HL-60 (cell line): Measurements from ENCODE around the gene DAZAP1.

Experiments
- DNase-seq, 2 experiments: peaks; one replicate each; pipeline ENCODE4 v3.0.0-alpha.2; 2010 to 2020; ENCODE audit warnings: low read depth in 1 of 2, low spot score in 1 of 2
- H3K27ac ChIP-seq: fragments of 250-450 bp; sonication (Bioruptor Pico); replicated peaks from 2 replicates; pipeline ENCODE4 v1.5.1; 2020; ENCODE audit warnings: mild to moderate bottlenecking, moderate library complexity
- H3K27me3 ChIP-seq: fragments of 250-450 bp; sonication (Bioruptor Pico); 2 replicates; pipeline ENCODE4 v1.5.1; 2021; ENCODE audit warnings: mild to moderate bottlenecking, moderate library complexity; ENCODE audit not compliant: insufficient read depth, poor library complexity, severe bottlenecking
- H3K4me3 ChIP-seq: replicated peaks from 2 replicates; pipeline ENCODE4 v1.5.1; 2011; ENCODE audit warnings: mild to moderate bottlenecking, control low read depth, low read length; ENCODE audit not compliant: insufficient read depth
- GABPA ChIP-seq: IDR thresholded peaks from 2 replicates; pipeline ENCODE4 v1.6.1; 2012; ENCODE audit warnings: low read depth
- POLR2AphosphoS5 ChIP-seq: IDR thresholded peaks from 2 replicates; pipeline ENCODE4 v1.6.1; 2012; ENCODE audit warnings: low read depth
- SPI1 ChIP-seq: IDR thresholded peaks from 2 replicates; pipeline ENCODE4 v1.6.1; 2012; ENCODE audit warnings: low read depth, mild to moderate bottlenecking, borderline replicate concordance
- TF ChIP-seq, protein P1 (sequence below): IDR thresholded peaks from 2 replicates; pipeline ENCODE4 v1.6.1; 2012; ENCODE audit warnings: low read depth; ENCODE audit not compliant: insufficient replicate concordance
- TF ChIP-seq, protein P2 (sequence below): IDR thresholded peaks from one replicate; pipeline ENCODE4 v1.5.1; 2011; ENCODE audit warnings: low read length, control low read depth, inconsistent platforms; ENCODE audit not compliant: insufficient read depth

DAZAP1 gene

DNA sequence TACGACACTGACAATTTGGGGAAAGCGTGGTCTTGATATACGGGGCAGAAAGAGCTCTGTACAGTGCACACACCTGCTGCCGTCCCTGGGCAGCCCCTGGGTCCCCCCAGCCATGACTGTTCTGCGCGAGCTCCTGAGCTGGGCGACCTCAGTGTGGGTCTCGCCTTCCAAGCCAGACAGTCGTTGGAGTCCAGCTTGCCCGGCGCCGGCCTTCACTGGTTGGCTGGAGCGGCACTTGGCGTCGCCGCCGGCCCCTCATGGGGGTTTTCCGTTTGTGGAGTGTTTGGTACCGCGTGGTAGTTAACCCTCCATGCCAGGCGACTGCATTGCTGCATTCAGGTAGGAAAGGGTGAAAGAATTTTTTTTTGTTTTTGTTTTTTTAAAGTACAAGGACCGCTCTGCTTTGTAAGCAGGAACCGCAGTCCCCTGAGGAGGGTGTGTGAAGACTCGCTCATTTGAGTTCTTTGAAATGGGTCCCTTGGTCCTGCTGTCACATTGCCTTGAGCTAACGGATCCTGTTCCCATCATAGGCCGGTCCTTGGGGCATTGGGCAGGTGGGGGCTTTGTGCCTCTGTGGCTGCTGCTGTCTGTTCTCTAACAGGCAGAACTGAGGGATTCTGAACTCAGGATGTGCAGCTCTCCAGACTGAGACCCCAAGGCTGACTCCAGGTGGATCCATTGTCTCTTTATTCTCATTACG, 20.0 kb downstream of the DAZAP1 start:
- no peak for DNase-seq
- no peaks in the 10 kb centered on the region for H3K27me3 ChIP-seq
- TF ChIP-seq SPI1 (no peak), POLR2AphosphoS5 (no peak)
- no peak overlapping the region for H3K27ac ChIP-seq
- H3K4me3 ChIP-seq = no peak overlapping the region

DNA sequence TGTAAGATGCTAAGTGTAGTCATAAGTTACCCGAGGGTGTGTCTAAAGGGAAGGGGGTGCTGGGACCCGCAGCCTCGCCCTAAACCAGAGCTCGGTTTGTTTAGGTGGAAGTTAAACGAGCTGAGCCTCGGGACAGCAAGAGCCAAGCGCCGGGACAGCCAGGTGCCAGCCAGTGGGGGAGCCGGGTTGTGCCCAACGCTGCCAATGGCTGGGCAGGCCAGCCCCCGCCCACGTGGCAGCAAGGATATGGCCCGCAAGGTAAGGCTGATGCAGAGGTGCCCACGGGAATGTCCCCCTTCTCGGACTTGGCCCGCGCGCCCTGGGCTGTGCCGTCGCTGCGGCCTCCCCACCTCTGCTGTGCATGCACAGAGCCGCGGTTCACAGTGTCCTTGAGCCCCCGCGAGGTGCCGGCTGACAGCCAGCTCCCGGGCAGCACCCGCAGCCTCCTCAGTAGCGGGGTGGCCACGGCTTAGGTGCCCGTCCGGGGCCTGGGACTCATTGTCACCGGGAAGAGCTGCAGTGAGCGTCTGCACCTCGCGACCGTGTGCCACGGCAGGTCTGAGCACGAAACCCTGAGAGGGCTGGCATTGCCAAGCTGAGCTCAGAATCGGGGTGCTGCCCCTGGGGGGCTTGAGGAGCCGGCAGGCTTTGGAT, 21.5 kb downstream of the DAZAP1 start:
- H3K27ac ChIP-seq = no peak overlapping the region
- no peak overlapping the region for H3K4me3 ChIP-seq
- no peak for DNase-seq
- TF ChIP-seq POLR2AphosphoS5 (no peak; the same call in 1 of the 2 replicates), GABPA (no peak), SPI1 (no peak)
- TF ChIP-seq, protein P1, sequence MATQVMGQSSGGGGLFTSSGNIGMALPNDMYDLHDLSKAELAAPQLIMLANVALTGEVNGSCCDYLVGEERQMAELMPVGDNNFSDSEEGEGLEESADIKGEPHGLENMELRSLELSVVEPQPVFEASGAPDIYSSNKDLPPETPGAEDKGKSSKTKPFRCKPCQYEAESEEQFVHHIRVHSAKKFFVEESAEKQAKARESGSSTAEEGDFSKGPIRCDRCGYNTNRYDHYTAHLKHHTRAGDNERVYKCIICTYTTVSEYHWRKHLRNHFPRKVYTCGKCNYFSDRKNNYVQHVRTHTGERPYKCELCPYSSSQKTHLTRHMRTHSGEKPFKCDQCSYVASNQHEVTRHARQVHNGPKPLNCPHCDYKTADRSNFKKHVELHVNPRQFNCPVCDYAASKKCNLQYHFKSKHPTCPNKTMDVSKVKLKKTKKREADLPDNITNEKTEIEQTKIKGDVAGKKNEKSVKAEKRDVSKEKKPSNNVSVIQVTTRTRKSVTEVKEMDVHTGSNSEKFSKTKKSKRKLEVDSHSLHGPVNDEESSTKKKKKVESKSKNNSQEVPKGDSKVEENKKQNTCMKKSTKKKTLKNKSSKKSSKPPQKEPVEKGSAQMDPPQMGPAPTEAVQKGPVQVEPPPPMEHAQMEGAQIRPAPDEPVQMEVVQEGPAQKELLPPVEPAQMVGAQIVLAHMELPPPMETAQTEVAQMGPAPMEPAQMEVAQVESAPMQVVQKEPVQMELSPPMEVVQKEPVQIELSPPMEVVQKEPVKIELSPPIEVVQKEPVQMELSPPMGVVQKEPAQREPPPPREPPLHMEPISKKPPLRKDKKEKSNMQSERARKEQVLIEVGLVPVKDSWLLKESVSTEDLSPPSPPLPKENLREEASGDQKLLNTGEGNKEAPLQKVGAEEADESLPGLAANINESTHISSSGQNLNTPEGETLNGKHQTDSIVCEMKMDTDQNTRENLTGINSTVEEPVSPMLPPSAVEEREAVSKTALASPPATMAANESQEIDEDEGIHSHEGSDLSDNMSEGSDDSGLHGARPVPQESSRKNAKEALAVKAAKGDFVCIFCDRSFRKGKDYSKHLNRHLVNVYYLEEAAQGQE = no peak
- TF ChIP-seq, protein P2, sequence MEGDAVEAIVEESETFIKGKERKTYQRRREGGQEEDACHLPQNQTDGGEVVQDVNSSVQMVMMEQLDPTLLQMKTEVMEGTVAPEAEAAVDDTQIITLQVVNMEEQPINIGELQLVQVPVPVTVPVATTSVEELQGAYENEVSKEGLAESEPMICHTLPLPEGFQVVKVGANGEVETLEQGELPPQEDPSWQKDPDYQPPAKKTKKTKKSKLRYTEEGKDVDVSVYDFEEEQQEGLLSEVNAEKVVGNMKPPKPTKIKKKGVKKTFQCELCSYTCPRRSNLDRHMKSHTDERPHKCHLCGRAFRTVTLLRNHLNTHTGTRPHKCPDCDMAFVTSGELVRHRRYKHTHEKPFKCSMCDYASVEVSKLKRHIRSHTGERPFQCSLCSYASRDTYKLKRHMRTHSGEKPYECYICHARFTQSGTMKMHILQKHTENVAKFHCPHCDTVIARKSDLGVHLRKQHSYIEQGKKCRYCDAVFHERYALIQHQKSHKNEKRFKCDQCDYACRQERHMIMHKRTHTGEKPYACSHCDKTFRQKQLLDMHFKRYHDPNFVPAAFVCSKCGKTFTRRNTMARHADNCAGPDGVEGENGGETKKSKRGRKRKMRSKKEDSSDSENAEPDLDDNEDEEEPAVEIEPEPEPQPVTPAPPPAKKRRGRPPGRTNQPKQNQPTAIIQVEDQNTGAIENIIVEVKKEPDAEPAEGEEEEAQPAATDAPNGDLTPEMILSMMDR = no peak
- H3K27me3 ChIP-seq = no peaks in the 10 kb centered on the region

DNA sequence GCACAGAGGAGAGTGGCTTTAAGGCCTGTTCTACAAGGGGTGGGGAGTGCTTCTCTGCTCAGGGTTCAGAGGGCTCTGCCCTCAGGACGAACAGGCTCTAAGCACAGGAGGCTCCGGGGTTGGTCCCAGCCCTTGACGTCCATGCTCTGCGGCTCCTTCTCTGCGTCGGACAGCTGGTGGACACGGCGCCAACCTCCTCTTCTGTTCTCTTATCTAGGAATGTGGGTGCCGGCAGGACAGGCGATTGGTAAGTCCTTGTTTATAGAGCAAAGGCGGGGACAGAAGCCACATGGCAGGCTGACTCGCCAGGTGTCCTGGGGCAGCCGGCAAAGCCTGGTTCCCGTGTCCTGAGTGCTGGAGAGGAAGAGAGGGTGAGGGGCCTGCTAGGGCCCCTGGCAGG, 22.4 kb downstream of the DAZAP1 start:
- DNase-seq = no peak
- no peak for TF ChIP-seq POLR2AphosphoS5
- TF ChIP-seq GABPA = no peak
- Histone ChIP-seq H3K27me3 (no peaks in the 10 kb centered on the region), H3K4me3 (no peak overlapping the region), H3K27ac (no peak overlapping the region)

DNA sequence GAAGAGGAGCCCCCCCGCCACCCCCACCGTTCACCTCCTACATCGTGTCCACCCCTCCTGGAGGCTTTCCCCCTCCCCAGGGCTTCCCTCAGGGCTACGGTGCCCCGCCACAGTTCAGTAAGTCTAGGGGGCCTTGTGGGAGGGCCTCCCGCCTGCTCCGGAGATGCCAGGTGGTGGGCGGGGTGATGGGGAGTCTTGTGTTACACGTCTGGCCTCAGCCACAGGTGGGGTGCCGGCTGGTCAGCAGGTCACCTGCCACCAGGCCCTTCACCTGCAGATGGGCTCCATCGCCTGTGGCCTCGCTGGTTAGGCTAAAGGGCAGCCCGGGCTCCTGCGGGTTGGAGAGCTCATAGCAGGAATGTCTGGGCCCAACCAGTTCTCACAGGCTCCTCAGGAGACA, 22.9 kb downstream of the DAZAP1 start:
- H3K27me3 ChIP-seq = no peaks in the 10 kb centered on the region
- H3K27ac ChIP-seq = no peak overlapping the region
- no peak for DNase-seq
- H3K4me3 ChIP-seq = no peak overlapping the region
- no peak for TF ChIP-seq POLR2AphosphoS5
- TF ChIP-seq SPI1 = no peak
- TF ChIP-seq, protein P1 = no peak
- TF ChIP-seq GABPA = no peak
- TF ChIP-seq, protein P2 = no peak
